SH-SY5Y (cell line): ENCODE results near the gene LAMA3.

Source experiments
- GATA2 ChIP-seq: IDR thresholded peaks from 2 replicates; pipeline ENCODE4 v1.6.1; 2011; ENCODE audit warnings: mild to moderate bottlenecking, low read depth, low read length
- GATA3 ChIP-seq: IDR thresholded peaks from 2 replicates; pipeline ENCODE4 v1.6.1; 2011; ENCODE audit warnings: low read depth, mild to moderate bottlenecking, low read length, moderate library complexity

Gene LAMA3

GRCh38 chr18:23793985-23794867 is 105.0 kb downstream of the LAMA3 start:
- TF ChIP-seq GATA3 = no peak
- TF ChIP-seq GATA2 = no peak

DNA sequence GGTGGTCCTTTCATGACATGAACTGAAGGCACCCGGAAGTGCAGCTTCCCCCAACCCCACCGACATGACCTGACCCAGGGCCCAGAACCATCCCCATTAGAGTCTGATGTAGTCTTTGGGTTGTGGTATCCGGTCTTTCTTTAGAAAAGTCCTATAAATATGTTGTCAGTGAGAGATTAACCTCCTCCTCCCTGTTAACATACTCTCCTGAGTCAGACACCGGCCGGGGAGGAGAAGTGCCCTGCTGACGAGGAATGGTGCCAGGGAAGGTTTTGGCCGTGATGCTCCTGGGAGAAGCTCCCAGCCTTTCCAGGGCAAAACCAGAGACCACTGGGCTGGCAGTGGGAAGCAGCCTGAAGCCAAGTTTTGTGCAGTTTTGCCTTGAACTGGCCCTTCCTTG is 109.0 kb downstream of the LAMA3 start:
- TF ChIP-seq GATA3 = no peak
- TF ChIP-seq GATA2 = no peak

DNA sequence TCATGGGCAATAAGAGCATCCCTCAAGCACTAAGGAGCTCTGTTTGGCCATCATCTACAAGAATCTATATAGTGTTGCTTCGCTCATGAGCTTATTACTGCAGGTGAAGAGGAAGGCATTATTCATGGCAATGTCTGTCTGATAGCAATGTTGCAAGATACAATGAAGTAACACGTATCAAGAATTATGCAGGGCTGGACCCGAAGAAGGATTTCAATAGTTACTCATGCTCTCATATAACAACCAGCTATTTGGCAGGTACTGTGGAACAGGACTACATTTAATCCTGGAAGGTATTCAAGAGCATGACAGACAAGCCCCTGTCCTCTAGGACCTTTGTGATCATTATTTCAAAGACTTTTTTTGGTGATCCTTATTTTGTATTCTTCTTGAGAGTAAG is 109.6 kb downstream of the LAMA3 start:
- TF ChIP-seq GATA3 (no peak), GATA2 (no peak)

DNA sequence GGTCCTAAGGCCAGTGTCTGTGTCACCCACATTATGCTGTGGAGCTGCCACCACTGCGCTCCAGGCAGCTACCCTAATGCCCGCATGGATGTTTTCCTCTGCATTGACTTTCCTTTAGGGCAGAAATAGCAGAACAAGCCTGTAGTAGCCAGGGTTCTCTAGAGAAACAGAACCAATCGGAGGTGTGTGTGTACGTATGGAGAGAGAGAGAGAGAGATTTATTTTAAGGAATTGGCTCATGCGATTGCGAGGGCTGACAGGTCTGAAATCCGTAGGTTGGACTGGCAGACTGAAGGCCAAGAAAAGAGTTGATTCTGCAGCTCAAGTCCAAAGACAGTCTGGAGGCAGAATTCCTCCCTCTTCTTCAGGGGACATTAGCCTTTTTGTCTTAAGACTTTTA is 110.3 kb downstream of the LAMA3 start:
- TF ChIP-seq GATA3 = no peak
- TF ChIP-seq GATA2 = no peak

DNA sequence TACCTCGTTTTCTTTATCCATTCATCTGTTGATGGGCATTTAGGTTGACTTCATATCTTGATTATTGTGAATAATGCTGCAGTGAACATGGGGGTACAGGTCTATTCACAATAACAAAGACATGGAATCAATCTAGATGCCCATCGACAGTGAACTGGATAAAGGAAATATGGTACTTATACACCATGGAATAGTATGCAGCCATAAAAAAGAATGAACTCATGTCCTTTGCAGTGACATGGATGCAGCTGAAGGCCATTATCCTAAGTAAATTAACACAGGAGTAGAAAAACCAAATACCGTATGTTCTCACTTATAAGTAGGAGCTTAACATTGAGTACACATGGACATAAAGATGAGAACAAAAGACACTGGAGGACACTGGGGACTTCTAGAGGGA is 111.6 kb downstream of the LAMA3 start:
- TF ChIP-seq GATA2 (no peak), GATA3 (no peak)

DNA sequence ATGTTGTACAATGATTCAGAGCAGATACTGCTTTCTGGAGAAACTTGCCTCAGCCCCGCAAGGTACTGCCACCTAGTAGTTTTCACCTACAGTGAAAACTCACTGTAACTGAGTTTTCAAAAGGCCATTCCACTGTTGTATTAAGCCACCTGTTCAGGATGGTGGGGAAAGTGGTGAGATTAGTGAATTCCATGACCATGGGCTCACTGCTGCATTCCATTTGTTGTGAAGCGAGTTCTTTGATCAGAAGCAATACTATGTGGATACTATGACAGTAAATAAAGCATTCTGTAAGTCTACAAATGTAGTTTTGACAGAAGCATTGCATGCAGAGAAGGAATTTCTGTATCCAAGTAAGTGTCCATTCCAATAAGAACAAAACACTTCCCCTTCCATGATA is 113.6 kb downstream of the LAMA3 start:
- TF ChIP-seq GATA2 = no peak
- no peak for TF ChIP-seq GATA3

DNA sequence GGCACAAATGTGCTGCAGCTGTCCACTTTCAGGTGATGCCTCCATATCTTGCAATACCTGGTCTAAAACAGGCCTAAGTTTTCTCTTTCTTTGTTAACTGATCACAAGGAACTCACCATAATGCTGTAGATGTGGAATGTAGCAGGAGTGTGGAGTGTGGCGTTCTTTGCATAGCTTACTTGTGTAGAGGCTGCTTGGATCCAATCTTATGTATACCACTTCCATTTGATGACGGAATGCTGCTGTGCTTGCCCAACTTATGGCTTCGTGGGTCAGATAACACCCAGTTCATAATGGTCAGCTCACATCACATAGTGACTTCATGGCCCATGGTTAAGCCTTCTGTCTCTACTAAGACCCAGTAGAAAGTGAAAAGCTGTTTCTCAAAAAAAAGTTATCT is 114.5 kb downstream of the LAMA3 start:
- TF ChIP-seq GATA2 (no peak), GATA3 (no peak)

- TF ChIP-seq GATA3 = no peak
- no peak for TF ChIP-seq GATA2
Measured at GRCh38 chr18:23805898-23806297, 116.6 kb downstream of the LAMA3 start.

- no peak for TF ChIP-seq GATA2
- no peak for TF ChIP-seq GATA3
Measured at GRCh38 chr18:23809415-23809814, 120.2 kb downstream of the LAMA3 start.

DNA sequence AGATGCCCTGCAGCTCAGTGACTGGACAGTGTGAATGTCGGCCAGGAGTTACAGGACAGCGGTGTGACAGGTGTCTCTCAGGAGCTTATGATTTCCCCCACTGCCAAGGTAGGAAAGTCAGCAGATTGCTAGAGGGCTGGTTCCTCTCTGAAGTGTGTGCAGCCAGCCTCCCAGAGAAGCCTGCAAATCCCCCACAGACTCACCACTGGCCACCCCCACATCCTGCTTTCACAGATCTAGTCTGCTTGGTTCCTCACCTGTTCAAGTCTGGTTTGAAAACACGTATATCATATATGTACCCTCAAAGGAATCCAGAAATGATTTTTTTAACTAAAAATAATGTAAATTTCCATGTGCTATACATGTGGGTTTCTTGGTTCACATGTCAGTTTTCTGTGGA is 121.1 kb downstream of the LAMA3 start:
- TF ChIP-seq GATA2 = no peak
- TF ChIP-seq GATA3 = no peak

- TF ChIP-seq GATA2 = no peak
- TF ChIP-seq GATA3 = no peak
Measured at GRCh38 chr18:23811176-23811575, 121.9 kb downstream of the LAMA3 start.

DNA sequence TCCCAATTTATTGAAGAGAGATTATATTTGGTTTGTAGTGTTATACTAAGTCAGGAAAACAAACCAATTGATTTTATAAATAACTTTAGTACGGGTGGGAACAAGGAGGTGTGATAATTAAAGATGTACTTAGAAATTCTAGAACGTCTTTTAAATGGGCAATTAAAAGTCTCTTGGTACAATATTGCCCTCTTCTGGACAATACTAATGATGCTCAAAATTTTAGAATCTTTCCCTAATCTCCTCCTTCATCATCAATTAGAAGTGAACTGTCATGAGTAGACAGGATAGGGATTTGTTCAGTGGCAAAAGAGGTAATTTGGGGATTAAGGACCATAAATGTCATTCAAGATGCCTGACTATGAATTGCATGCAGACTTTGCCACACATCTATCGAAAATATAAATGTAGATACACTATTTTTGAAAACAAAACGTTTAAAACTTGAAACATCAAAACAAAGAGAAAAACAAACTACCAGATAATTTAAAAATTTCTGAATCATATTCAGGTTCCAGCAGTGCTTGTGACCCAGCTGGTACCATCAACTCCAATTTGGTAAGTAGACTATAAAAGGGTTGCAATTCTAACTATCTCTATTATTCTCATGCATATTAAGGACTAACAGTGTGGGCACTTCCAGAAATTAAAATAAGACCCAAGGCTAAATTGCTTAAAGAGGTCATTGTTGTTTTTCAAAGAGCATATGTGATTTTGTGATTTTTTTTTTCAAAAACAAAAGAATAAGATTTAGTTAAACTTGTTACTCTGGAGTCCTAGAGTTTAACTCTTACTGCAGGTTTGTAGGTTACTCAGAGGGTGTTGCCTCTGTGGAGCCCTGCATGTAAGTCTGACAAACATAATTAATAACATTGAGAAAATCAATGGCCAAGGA is 123.5 kb downstream of the LAMA3 start:
- TF ChIP-seq GATA2 (0 out of 2 replicates have a peak, but pooled peaks have one; percentile 24), GATA3 (peak; percentile 62; the same call in 1 of the 2 replicates)

GRCh38 chr18:23814991-23815614 is 125.8 kb downstream of the LAMA3 start:
- TF ChIP-seq GATA2 = peak; percentile 15; the same call in 1 of the 2 replicates
- TF ChIP-seq GATA3 = no peak

- TF ChIP-seq GATA2 (no peak), GATA3 (no peak)
Measured at GRCh38 chr18:23816021-23816420, 126.8 kb downstream of the LAMA3 start.

DNA sequence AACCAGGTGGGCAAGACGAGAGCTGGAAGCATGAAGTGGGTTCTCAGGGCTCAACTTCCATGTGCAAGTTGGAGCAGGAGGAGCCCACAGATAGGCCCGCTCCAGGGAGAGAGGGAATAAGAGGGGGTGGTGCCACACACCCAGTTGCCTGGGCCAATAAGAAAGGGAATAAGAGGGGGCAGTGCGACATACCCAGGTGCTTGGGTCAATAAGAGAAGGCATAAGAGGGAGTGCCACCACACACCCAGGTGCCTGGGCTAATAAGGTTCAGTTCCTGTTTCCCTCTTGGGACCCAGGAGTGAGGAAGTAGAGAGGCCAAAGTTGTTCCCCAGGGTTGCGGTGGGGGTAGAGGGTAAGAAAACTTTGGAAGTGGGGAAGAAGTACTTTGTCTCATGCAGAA is 127.5 kb downstream of the LAMA3 start:
- TF ChIP-seq GATA2 (no peak), GATA3 (no peak)
